Astrocyte (in vitro differentiated cells and primary cell): ENCODE data around the gene IP6K3.

ENCODE experiments used
- CTCF ChIP-seq: IDR thresholded peaks from 2 replicates; pipeline ENCODE4 v1.5.1; 2011; ENCODE audit warnings: low read depth, mild to moderate bottlenecking, inconsistent platforms, low read length, moderate library complexity; ENCODE audit not compliant: insufficient read depth
- EZH2 ChIP-seq: IDR thresholded peaks from 2 replicates; pipeline ENCODE4 v1.6.1; 2012; ENCODE audit warnings: mild to moderate bottlenecking, low read length, inconsistent platforms; ENCODE audit not compliant: insufficient read depth

GRCh38 chr6:33765368-33765767, 18.7 kb upstream of the IP6K3 start:
- no peak for TF ChIP-seq CTCF
- TF ChIP-seq EZH2: no peak
